GM12878 (cell line): Measurements from ENCODE around the gene AGRN. TPM values are rescaled to one million over a fixed set of nuclear protein-coding genes. Genes with fewer than 3 reads are reported as not detected.

Experiments
- ATF3 ChIP-seq: IDR thresholded peaks from 2 replicates; pipeline ENCODE4 v1.6.1; 2011; ENCODE audit warnings: low read depth, mild to moderate bottlenecking, low read length, moderate library complexity, borderline replicate concordance; ENCODE audit errors: extremely low read depth
- CREM ChIP-seq: IDR thresholded peaks from 2 replicates; pipeline ENCODE4 v1.6.1; 2014; ENCODE audit warnings: antibody characterized with exemption, low read depth
- CTCF ChIP-seq, 3 experiments: IDR thresholded peaks in 2 of 3; conservative IDR thresholded peaks in 1 of 3; 2 replicates each; pipeline ENCODE4 v1.5.1; 2011; ENCODE audit warnings: low read depth in 3 of 3, low read length in 3 of 3, mild to moderate bottlenecking in 3 of 3, control low read depth in 2 of 3, moderate library complexity in 2 of 3, inconsistent platforms in 1 of 3, mixed read lengths in 1 of 3; ENCODE audit not compliant: control insufficient read depth in 2 of 3, insufficient read depth in 1 of 3; ENCODE audit errors: extremely low read depth in 1 of 3
- DPF2 ChIP-seq: fragments of 450-650 bp; IDR thresholded peaks from 2 replicates; pipeline ENCODE4 v1.6.1; 2017; ENCODE audit warnings: mild to moderate bottlenecking
- E2F8 ChIP-seq: fragments of 450-650 bp; IDR thresholded peaks from 2 replicates; pipeline ENCODE4 v1.6.1; 2018; ENCODE audit warnings: mild to moderate bottlenecking, low read depth, moderate library complexity; ENCODE audit not compliant: partially characterized antibody
- ELK1 ChIP-seq: IDR thresholded peaks from 2 replicates; pipeline ENCODE4 v1.6.1; 2012; ENCODE audit warnings: low read depth, low read length, improper control_type of control experiment
- ETV6 ChIP-seq, 2 experiments: fragments of 450-650 bp in 1 of 2; IDR thresholded peaks in 1 of 2; conservative IDR thresholded peaks in 1 of 2; 2 replicates each; pipeline ENCODE4 v1.6.1; 2014; ENCODE audit warnings: antibody characterized with exemption in 1 of 2, borderline replicate concordance in 1 of 2, low read depth in 1 of 2, mild to moderate bottlenecking in 1 of 2, moderate library complexity in 1 of 2
- FOXK2 ChIP-seq: fragments of 450-650 bp; IDR thresholded peaks from 2 replicates; pipeline ENCODE4 v1.6.1; 2017; ENCODE audit warnings: mild to moderate bottlenecking, moderate library complexity
- LARP7 ChIP-seq: fragments of 450-650 bp; IDR thresholded peaks from 2 replicates; pipeline ENCODE4 v1.6.1; 2017; ENCODE audit warnings: mild to moderate bottlenecking
- MTA3 ChIP-seq: IDR thresholded peaks from 2 replicates; pipeline ENCODE4 v1.6.1; 2012; ENCODE audit warnings: low read length, inconsistent platforms, borderline replicate concordance
- MXI1 ChIP-seq: fragments of 150-350 bp; IDR thresholded peaks from 2 replicates; pipeline ENCODE4 v1.6.1; 2011; ENCODE audit warnings: low read depth, mild to moderate bottlenecking, inconsistent platforms, low read length, improper control_type of control experiment
- NFYA ChIP-seq: IDR thresholded peaks from 2 replicates; pipeline ENCODE4 v1.6.1; 2011; ENCODE audit warnings: low read depth, mild to moderate bottlenecking, low read length, improper control_type of control experiment, borderline replicate concordance
- SIX5 ChIP-seq: IDR thresholded peaks from 2 replicates; pipeline ENCODE4 v1.6.1; 2011; ENCODE audit warnings: mild to moderate bottlenecking, low read depth, low read length, moderate library complexity; ENCODE audit not compliant: severe bottlenecking
- SPI1 ChIP-seq: IDR thresholded peaks from 2 replicates; pipeline ENCODE4 v1.6.1; 2011; ENCODE audit warnings: low read depth, mild to moderate bottlenecking, low read length, moderate library complexity, borderline replicate concordance; ENCODE audit not compliant: insufficient read depth
- SUPT20H ChIP-seq: IDR thresholded peaks from 2 replicates; pipeline ENCODE4 v1.6.1; 2011; ENCODE audit warnings: low read depth, mild to moderate bottlenecking, low read length, moderate library complexity, borderline replicate concordance; ENCODE audit not compliant: control insufficient read depth
- ZBTB40 ChIP-seq: fragments of 450-650 bp; IDR thresholded peaks from 2 replicates; pipeline ENCODE4 v1.6.1; 2016; ENCODE audit warnings: mild to moderate bottlenecking, moderate library complexity, borderline replicate concordance
- ZNF24 ChIP-seq: fragments of 450-650 bp; IDR thresholded peaks from 2 replicates; pipeline ENCODE4 v1.6.1; 2017; ENCODE audit warnings: antibody characterized with exemption, mild to moderate bottlenecking
- polyA plus RNA-seq, 11 experiments: library from polyadenylated mRNA; depleted of rRNA in 4 of 11; unstranded in 6 of 11; stranded (reverse) in 5 of 11; fragments of >200 nt; fragmentation: Nextera tagmentation in 4 of 11; fragmentation: Illumina TruSeq in 1 of 11; extraction: Ambion mirVana in 4 of 11; extraction: Trizol in 1 of 11; gene quantifications; 1 replicate in 1 of 11; 2 replicates in 10 of 11; pipeline versions ENCODE4 v1.2.1 to v1.2.3, GENCODE V29; 2011 to 2016; ENCODE audit warnings: inconsistent platforms in 2 of 11, missing spikeins in 2 of 11, low read depth in 1 of 11
- total RNA-seq, 4 experiments: library from RNA; depleted of rRNA in 3 of 4; stranded (reverse); fragments of >200 nt in 3 of 4; fragmentation: Illumina TruSeq in 1 of 4; extraction: Trizol in 1 of 4; gene quantifications; 2 replicates each; pipeline versions ENCODE4 v1.2.1 to v1.2.3, GENCODE V29; 2013 to 2021

The AGRN gene
- total and polyA plus RNA-seq, 10 of the 15 experiments (the other 5 are each of a cell fraction or from before 2014, with no cell fraction given): 0.02 to 41.8 (median 4.1) TPM

- no peak for TF ChIP-seq ZBTB40
- TF ChIP-seq FOXK2: peak; percentile 46; the same call in 1 of the 2 replicates
- peak; percentile 93 to 94 (median 94) for TF ChIP-seq CTCF (IDR thresholded peaks at IDR 0.05 in 2 of 3, conservative IDR thresholded peaks at IDR 0.05 in 1 of 3; ENCODE audit: control insufficient read depth in 2 of 3, extremely low read depth in 1 of 3, insufficient read depth in 1 of 3, low read depth in 3 of 3, low read length in 3 of 3)
- TF ChIP-seq NFYA: no peak
- no peak; the same call in 1 of the 2 replicates for TF ChIP-seq SPI1
- no peak for TF ChIP-seq SUPT20H
- TF ChIP-seq CREM: peak; percentile 97
- TF ChIP-seq LARP7: peak; percentile 31
- 0 out of 2 replicates have a peak, but pooled peaks have one; percentile 11 for TF ChIP-seq ELK1
- TF ChIP-seq ATF3: 0 out of 2 replicates have a peak, but pooled peaks have one; percentile 18
- TF ChIP-seq MXI1: no peak
- TF ChIP-seq SIX5: no peak
- TF ChIP-seq ZNF24: no peak
- TF ChIP-seq MTA3: no peak
- no peak for TF ChIP-seq E2F8
- TF ChIP-seq ETV6 (conservative IDR thresholded peaks at IDR 0.05 in 1 of 2, IDR thresholded peaks at IDR 0.05 in 1 of 2; ENCODE audit: borderline replicate concordance in 1 of 2, low read depth in 1 of 2): peak in 1 of 2 experiments; percentile 85; a peak in 2 of 4 replicates
- peak; percentile 99 for TF ChIP-seq DPF2
Observed at GRCh38 chr1:1063945-1064831, 44.3 kb downstream of the AGRN start (continued).
